GM12891 (cell line): Measurements from ENCODE around the gene IL15RA.

Experiments
- POLR2A ChIP-seq: IDR thresholded peaks from 2 replicates; pipeline ENCODE4 v1.6.1; 2011; ENCODE audit warnings: low read depth, low read length, control low read depth
- POLR2AphosphoS5 ChIP-seq: IDR thresholded peaks from 2 replicates; pipeline ENCODE4 v1.6.1; 2011; ENCODE audit warnings: low read depth, low read length, control low read depth
- SPI1 ChIP-seq: IDR thresholded peaks from 2 replicates; pipeline ENCODE4 v1.6.1; 2011; ENCODE audit warnings: low read depth, low read length, control low read depth

- TF ChIP-seq SPI1, result no peak
- TF ChIP-seq POLR2AphosphoS5, result no peak
- TF ChIP-seq POLR2A, result no peak
Observed at GRCh38 chr10:5927306-5927705, 50.0 kb downstream of the IL15RA start.
